Measurements from ENCODE around the gene TMEM200C. TPM values are rescaled to one million over a fixed set of nuclear protein-coding genes. Genes with fewer than 3 reads are reported as not detected.
"Not testable (repeated sequence)": the region's sequence is repeated elsewhere in the genome, so short reads cannot be mapped to it uniquely, and the experiment has no call there.

TMEM200C gene
- total RNA-seq, 1 donor from 2014 or later: 6.1 TPM

DNA sequence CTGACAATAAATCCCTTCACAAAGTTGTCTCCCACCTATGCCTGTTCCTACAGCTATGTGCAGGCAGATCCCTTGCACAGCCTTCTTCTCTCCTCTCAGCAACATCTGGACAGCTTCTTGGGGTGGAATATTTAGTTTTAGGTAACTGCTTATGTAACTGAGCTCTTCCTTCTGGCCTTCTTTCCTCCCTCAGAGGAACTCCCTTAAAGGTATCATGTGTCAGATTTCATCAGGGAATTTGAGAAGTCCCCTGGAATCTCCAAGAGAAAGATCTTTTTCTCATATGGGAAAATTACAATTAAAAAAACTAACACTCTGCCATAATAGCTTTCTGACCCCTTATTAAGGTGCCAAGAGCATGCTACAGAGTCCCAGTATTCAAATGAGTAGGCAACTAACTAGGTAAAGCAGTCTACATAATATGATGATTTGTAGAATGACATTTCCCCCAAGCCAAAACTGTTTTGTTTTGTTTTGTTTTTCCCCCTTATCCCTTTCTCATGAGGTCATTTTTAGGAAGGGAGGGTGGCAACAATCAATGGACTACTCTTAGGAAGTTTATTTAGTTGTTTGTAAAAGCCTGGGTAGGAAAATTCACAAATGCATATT is 2.4 kb downstream of the TMEM200C start:
- DNase-seq (ENCODE audit: low spot score): no peak

DNA sequence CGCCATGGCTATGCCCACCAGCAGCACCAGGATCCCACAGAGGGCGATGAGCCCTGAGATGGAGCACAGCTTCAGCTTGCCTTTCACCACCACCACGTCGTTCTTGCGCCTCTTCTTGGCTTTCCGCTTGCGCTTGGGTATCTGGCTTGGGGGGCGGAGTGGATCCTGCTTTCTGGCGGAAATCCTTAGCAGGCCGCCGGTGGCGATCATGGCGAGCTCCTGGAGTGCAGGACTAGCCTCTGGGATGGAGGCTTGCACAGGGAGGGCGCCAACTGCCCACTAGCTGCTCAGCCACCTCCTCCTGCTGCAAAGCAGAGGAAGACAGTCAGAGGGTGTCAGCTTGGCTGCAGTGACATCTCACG is 3.5 kb downstream of the TMEM200C start:
- DNase-seq (ENCODE audit: low spot score): no peak

GRCh38 chr18:5891184-5891853 is 4.0 kb downstream of the TMEM200C start:
- no peak for DNase-seq (ENCODE audit: low spot score)

DNA sequence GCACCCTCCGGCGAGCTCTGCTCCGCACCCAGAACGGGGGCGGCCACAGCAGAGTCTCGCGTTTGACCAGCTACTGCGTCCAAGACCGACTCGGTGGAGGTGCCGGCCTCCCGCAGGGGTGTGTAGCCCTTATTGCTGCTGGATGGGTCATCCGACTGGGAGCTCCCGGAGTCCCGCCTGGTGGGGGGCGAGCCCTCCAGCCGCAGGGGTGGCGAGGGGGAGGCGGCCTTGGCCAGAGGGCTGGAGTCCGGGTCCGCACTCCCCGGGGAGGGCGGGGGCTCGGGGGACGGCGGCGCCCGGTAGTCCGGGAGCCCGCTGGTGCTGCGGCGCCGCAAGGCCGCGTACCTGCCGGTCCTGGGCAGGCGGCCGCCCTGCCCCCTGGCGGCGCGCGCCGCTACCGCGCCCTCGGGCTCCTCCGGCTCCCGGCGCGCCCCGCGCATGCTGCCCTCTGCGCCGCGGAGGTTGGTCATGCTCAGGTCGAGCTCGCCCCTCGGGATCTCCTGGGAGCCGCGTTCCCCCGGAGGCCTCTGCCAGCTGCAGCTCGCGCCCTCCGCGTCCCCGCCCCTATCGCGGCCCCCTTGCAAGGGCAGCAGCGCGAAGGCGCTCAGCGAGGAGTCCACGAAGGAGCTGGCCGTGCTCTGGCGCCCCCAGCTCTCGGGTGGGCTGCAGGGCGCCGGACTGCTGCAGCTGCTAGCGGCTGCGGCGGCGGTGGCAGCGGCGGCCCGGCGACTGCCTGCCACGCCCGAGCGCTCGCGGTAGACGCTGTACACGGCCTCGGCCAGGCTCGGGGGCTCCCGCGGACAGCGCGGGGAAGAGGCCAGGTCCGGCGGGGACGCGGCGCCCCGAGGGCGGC is 4.8 kb downstream of the TMEM200C start:
- peak; percentile 23 for DNase-seq (ENCODE audit: low spot score)

GRCh38 chr18:5885361-5885760 is 10.0 kb downstream of the TMEM200C start:
- DNase-seq (ENCODE audit: low spot score): no peak

GRCh38 chr18:5884375-5884774 is 10.9 kb downstream of the TMEM200C start:
- no peak for DNase-seq (ENCODE audit: low spot score)

GRCh38 chr18:5879479-5879882 is 15.8 kb downstream of the TMEM200C start:
- DNase-seq (ENCODE audit: low spot score): no peak

DNA sequence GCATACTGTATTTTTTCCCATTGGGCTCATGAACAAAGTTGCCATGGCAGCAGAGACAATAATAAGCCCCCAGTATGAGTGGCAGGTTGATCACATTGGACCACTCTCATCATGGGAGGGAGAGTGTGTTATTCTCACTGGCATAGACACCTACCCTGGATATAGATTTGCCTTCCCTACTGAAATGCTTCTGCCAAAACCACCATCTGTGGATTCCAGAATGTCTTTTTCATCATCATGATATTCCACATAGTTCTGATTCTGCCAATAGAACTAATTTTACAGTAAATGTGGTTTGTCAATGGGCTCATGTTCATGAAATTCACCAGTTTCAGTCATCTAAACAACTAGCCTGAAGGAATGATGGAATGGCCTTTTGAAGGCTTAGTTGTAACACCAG is 18.4 kb downstream of the TMEM200C start:
- no peak for DNase-seq (ENCODE audit: low spot score)

DNA sequence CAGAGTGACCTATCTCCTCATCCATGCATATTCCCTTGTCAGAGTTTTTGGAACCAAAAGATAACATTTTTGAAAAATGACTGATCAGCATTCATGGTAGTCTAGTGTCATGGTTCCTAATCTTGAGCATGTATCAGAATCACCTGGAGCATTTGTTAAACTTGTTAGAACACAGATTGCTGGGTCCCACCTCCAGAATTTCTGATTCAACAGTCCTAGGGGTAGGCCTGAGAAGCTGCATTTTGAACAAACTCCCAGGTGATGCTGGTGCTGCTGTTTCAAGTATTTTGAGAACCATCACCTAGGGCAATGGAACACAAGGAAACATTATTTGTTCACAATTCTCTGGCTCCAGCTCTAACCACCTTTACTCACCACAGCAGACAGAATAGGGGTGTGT is 21.0 kb downstream of the TMEM200C start:
- DNase-seq (ENCODE audit: low spot score): no peak

- no peak for DNase-seq (ENCODE audit: low spot score)
Observed at GRCh38 chr18:5872886-5873285, 22.4 kb downstream of the TMEM200C start.

DNA sequence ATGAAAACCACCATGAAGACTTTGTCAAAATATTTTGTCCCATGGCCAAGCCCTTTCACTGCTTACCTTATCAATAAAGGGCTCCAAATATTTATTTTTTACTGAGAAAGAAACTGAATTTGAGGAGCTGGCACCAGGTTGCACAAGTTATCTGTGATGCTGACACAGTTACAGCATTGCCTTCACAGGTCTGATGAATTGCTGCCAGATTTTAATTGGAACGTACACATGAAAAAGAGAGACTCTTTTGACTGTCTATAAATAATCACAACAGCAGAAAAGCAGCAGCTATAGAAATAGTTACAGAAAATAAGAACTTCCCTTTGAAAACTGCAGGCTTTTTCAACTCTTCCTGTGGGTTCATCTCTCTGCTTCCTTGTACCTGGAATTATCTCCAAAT is 23.9 kb downstream of the TMEM200C start:
- DNase-seq (ENCODE audit: low spot score): no peak

GRCh38 chr18:5868218-5868854 is 27.0 kb downstream of the TMEM200C start:
- DNase-seq (ENCODE audit: low spot score): peak; percentile 83

GRCh38 chr18:5865521-5865920 is 29.8 kb downstream of the TMEM200C start:
- DNase-seq (ENCODE audit: low spot score): no peak

GRCh38 chr18:5862127-5862526 is 33.2 kb downstream of the TMEM200C start:
- DNase-seq (ENCODE audit: low spot score): not testable (repeated sequence)

DNA sequence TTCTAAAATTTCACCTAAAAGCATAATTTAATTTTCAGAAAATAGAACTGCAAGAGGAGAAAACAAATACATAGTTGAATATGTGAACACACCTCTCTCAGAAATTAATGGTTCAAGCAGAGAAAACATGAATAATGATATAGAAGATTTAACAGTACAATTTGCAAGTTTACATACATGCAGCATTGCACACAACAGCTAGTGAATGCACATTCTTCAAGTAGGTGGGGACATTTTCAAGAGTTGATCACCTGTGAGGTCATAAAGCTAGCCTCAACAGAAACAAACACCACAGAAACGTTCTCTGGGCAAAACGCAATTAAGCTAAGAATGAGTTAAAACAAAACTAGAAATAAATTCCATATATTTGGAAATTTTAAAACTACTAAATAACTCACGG is 38.1 kb downstream of the TMEM200C start:
- DNase-seq (ENCODE audit: low spot score): no peak

- no peak for DNase-seq (ENCODE audit: low spot score)
Observed at GRCh38 chr18:5853253-5853652, 42.1 kb downstream of the TMEM200C start.

- DNase-seq (ENCODE audit: low spot score): no peak
Observed at GRCh38 chr18:5851998-5852397, 43.3 kb downstream of the TMEM200C start.

DNA sequence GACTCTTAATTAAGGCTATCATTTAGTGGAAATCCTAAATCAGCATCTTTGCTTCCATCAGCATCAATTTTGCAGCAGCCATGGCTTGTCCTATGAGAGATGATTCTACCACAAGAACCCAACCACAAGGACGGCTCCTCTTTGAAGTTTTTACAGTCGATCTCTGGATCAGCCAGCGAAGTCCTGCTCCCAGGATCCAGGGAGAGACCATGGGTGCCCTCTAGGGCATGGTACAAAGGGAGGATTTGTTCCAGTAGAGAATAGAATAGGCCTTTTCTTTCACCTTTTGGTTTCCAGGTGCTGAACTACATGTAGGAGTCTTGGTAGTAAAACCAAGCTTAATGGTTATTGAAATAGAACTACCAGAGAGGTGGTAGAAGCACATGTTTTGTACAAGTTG is 52.7 kb downstream of the TMEM200C start:
- DNase-seq (ENCODE audit: low spot score): no peak

GRCh38 chr18:5841518-5841917 is 53.8 kb downstream of the TMEM200C start:
- DNase-seq (ENCODE audit: low spot score): no peak

DNA sequence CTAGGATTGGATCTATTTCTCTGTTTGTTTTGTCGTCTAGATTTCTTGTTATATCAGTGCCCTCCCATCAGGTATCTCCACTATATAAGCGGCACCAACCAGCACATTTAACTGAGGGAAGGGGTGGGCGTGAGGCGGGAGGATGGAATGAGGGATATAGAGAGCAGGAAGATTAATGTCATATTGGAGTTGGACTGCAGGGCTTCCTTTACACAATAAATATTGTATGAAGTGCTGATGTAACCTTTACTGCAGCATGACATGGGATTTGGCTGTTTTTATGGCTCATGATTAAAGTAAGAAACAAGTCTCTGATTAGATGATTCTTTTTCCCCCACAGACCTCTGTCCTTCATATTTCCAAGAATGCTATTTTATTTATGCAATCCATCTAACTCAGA is 54.8 kb downstream of the TMEM200C start:
- no peak for DNase-seq (ENCODE audit: low spot score)

DNA sequence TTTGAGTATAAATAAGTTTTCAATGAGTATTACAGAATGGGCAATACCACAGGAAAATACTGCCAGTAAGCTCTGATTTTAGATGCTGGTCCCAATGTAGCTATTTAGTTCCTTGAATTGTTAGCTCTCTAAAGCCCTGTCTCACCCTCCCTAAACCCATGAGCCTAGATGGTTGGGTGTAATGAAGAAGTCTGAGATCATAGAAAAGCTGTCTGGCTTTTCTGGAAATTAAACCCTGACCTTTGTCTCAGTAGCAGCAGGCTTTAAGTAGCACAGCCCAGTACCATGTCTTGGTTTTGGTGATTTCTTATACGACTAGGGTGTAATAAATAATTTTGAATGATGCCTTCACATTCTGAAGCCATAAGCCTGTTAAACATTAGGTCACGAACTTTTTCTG is 55.3 kb downstream of the TMEM200C start:
- DNase-seq (ENCODE audit: low spot score): no peak

GRCh38 chr18:5839102-5839501 is 56.2 kb downstream of the TMEM200C start:
- DNase-seq (ENCODE audit: low spot score): no peak
